ENCODE results near the gene EDNRA.

- TF ChIP-seq POLR2A (IDR thresholded peaks at IDR 0.05) (no peak), CTCF (IDR thresholded peaks at IDR 0.05) (no peak), EP300 (IDR thresholded peaks at IDR 0.05) (no peak), POLR2AphosphoS5 (IDR thresholded peaks at IDR 0.05) (no peak)
Observed at GRCh38 chr4:147530723-147531122, 49.8 kb downstream of the EDNRA start.
